GM11168 (cell line): ENCODE measurements around the gene KCTD10.

Source experiments
- in situ Hi-C: fragments of 300-500 bp; cut with MboI; formaldehyde crosslinking; loops from one replicate; pipeline ENCODE4 v1.12.0; 2022; ENCODE audit warnings: low sequenced_read_pairs; ENCODE audit not compliant: unreplicated experiment

The KCTD10 gene

DNA sequence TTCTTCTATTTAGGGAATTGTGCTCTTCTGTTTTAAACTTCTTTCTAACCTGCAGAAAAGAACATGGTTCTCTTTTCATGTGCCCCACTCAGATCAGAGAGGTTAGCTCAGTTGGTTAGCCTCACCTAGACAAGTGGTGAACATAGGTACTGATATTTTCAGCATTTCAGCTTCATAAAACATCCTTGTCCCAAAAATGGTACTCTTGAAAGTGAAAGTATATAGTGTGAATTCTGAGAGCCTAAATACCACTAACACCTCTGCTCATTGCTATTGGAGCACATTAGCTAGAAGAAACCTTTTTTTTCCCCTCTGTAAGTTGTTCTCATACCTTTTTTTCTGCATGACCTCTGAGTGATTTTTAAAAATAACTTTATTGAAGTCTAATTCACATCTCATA, 17.9 kb upstream of the KCTD10 start:
- in situ Hi-C loops = no loop called here

GRCh38 chr12:109494348-109494881, 17.3 kb upstream of the KCTD10 start:
- in situ Hi-C loops = no loop called here

GRCh38 chr12:109493938-109494337, 16.8 kb upstream of the KCTD10 start:
- in situ Hi-C loops = no loop called here

DNA sequence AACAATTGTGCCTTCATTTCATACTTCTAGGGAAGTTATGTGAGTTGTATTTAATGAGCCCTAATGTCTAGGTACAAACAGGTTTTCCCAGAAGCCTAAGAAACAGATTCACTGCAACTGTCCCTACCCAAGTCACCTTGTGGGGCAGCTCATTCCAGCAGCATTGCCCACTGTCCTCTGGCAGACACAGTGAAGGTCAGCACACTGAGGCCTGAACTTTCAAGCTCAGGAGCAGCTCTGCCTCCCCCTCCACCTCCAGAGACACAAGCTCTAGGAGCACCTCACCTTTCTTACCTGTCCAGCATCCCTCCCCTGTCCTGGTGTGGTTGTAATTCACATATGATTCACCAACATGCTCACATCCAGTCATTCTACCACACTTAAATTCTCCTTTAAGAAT, 16.0 kb upstream of the KCTD10 start:
- in situ Hi-C loops = no loop called here

- in situ Hi-C loops = no loop called here
Observed at GRCh38 chr12:109492371-109492770, 15.3 kb upstream of the KCTD10 start.

- in situ Hi-C loops = no loop called here
Observed at GRCh38 chr12:109491671-109492070, 14.6 kb upstream of the KCTD10 start.

GRCh38 chr12:109489955-109490565, 13.0 kb upstream of the KCTD10 start:
- in situ Hi-C loops = no loop called here

- in situ Hi-C loops = no loop called here
Observed at GRCh38 chr12:109489016-109489954, 12.2 kb upstream of the KCTD10 start.

- in situ Hi-C loops = no loop called here
Observed at GRCh38 chr12:109488051-109488665, 11.1 kb upstream of the KCTD10 start.

GRCh38 chr12:109487181-109488050, 10.3 kb upstream of the KCTD10 start:
- in situ Hi-C loops = no loop called here

GRCh38 chr12:109485201-109485600, 8.1 kb upstream of the KCTD10 start:
- in situ Hi-C loops = no loop called here

- in situ Hi-C loops = no loop called here
Observed at GRCh38 chr12:109483346-109483745, 6.2 kb upstream of the KCTD10 start.

DNA sequence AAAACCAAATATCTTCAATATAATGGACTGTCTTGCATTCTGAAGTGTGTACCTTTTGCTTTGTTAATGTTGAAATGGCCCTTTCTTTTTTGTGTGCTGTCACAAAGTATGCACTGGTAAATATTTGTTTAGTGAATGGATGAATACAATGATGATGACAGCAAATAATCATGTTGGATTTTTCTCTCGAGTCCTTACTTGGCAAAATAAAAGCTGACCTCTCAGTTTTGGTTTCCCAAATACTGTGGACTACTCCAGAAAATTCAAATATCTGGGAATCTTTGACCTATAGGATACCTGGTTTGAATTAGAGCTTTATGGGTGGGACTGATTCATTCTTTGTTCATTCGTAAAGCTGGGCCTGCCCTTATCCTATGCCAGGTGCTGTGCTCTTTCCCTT, 5.8 kb upstream of the KCTD10 start:
- in situ Hi-C loops = no loop called here

- in situ Hi-C loops = no loop called here
Observed at GRCh38 chr12:109482491-109482890, 5.4 kb upstream of the KCTD10 start.

DNA sequence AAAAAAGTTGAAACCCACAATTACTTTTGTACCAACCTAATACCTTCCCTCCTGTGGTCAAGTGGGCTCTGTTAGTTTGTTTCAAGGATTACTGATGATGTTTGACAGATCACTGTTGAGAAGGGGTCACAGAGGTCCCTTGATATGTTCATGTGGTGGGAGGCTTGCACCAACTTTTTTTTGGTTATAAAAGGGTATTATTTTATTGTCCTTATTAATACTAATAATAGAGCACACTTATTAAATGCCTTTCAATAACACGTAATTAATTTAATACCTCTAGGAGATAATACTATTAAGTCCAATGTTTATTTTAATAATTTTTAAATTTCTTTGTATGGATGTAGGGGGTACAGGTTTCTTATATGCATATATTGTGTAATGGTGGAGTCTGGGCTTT, 4.8 kb upstream of the KCTD10 start:
- in situ Hi-C loops = no loop called here

GRCh38 chr12:109480356-109480755, 3.3 kb upstream of the KCTD10 start:
- in situ Hi-C loops = no loop called here

DNA sequence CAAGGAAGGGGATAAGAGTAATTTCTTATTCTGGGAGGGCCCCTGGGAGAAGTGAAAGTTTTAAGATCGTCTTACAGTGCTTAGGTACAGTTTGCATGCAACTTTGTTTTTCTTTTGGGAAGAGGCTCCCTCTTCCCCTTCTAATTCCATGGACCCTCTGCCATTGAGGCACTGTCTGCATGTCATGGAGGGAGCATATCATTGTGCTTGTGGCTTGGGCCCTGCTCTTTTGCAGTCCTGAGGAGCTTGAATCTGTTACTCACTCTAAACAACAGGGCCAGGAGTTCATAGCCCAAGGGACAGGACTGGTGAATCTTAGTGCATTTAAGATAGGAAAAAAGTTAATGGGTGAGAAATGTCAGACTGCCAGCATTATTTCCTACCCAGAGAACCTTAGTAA, 2.7 kb upstream of the KCTD10 start:
- in situ Hi-C loops = no loop called here

DNA sequence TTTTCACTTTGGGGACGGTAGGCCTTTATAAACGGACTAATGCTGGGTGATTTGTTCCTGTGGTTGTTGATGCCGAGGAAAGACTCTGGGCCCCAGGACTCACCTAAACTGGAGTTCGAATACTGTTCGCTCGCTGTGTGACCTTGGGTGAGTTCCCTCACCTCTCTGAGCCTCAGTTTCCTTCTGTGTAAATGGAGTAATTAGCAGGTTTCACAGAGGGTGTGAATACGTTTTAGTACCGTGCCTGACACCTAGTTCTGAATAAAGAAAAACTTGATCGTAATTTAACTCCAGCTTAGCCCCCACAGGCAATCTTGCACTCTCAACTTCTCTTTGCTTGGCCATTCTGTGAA, 839 bp upstream of the KCTD10 start:
- in situ Hi-C loops = no loop called here

DNA sequence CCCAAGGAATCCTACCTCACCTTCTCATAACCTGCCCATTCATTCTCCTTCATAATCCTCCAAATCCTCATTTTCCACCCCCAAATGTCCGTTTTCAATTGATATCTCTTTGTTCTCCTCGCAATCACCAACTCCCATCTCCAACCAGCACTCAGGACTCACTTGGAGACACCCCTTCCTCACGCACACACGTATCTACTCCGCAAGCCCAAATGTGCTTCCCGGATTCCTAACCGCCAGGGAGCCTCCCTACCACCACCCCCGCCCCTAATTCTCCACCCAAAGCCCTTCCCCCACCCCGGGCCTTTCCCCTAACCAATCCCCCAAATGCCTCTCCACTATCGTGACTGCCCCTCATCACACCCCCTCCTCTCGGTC, 304 bp downstream of the KCTD10 start:
- in situ Hi-C loops = no loop called here
